Measurements from ENCODE around the gene KIF1A. TPM values are rescaled to one million over a fixed set of nuclear protein-coding genes. Genes with fewer than 3 reads are reported as not detected.
A peak's percentile ranks its signal among the peaks of the same experiment; 100 is the strongest.
"Not testable (repeated sequence)": the region's sequence is repeated elsewhere in the genome, so short reads cannot be mapped to it uniquely, and the experiment has no call there.

Gene KIF1A
- total and polyA plus RNA-seq, 2 of the 13 experiments (the other 11 are each of a cell fraction or from before 2014, with no cell fraction given) = 0.01 TPM; not detected in 1

GRCh38 chr2:240846309-240846708 is 26.3 kb upstream of the KIF1A start:
- H3K9ac ChIP-seq (ENCODE audit: insufficient read depth, low read depth, low read length); H3K4me1 ChIP-seq (ENCODE audit: insufficient read depth, low read length); H3K4me2 ChIP-seq (ENCODE audit: low read depth, low read length); intact Hi-C loops (cut with micrococcal nuclease; ENCODE audit: unreplicated experiment); ATAC-seq; H2AFZ ChIP-seq (ENCODE audit: low read length); POLR2A ChIA-PET; H3K79me2 ChIP-seq (ENCODE audit: insufficient read depth, low read length); FAIRE-seq; H3K9me3 ChIP-seq (ENCODE audit: low read length); DNase-seq (ENCODE audit: low spot score); BruUV-seq (replicated peaks); H3K27ac ChIP-seq (ENCODE audit: extremely low read length, insufficient read depth, low read length); H4K20me1 ChIP-seq (ENCODE audit: insufficient read depth, low read length); H3K36me3 ChIP-seq (replicated peaks in 1 of 2; ENCODE audit: control insufficient read depth in 1 of 2, insufficient read depth in 2 of 2, low read length in 2 of 2); CTCF ChIA-PET (ENCODE audit: low intra/inter-chr PET ratio, low total read pairs); H3K4me3 ChIP-seq (replicated peaks in 1 of 3; ENCODE audit: insufficient read depth in 1 of 3, low read depth in 2 of 3, low read length in 3 of 3): not testable (repeated sequence)
- in situ Hi-C loops (cut with HindIII; ENCODE audit: extremely low pct_ligation_motif_present, low pct_unique_long_range_greater_than_20kb) = loop anchor here (5.0 kb wide), 1 partner anchor 151 kb away; the partner anchor contains the start of gene SNED1
- H3K27me3 ChIP-seq (ENCODE audit: control insufficient read depth in 1 of 2, insufficient read depth in 2 of 2, low read length in 2 of 2) = peaks cover 2 to 45% of the 10 kb centered on the region in 2 experiments
- WGBS (ENCODE audit: low lambda C conversion rate) = 0% methylated on average over 2 of the region's 2 CpGs

DNA sequence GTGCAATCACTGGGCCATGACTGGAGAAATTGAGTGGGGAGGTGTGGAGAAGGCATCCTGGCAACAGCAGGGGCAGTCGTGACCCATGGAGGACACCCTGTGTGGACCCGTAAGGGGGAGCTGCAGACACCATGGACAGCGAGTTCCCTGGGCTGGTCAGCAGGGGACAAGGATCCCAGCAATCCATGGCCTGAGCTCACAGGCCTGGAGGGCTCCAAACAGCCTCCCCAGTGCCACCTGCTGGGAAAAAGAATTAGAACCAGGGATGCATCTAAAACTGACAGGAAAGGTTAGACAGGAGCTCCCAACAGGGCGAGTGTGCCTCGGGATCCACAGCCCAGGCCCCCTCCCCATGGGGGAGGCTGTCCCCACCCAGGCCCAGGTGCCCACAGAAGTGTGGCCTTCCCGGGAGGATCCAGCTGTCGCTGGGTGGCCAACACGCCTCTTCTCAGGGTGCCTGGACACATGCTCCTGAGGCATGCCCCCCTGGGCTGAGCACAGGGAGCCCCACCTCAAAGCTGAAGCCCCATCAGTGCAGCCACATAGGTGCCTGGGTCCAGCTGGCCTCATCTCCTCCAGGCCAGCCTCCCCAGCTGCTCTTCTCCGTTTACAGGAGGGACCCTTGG is 20.5 kb upstream of the KIF1A start:
- no peak overlapping the region for H3K4me2 ChIP-seq (ENCODE audit: low read depth, low read length)
- no TSS peak for BruUV-seq (replicated peaks)
- DNase-seq (ENCODE audit: low spot score) (peak; percentile 86), ATAC-seq (peak; percentile 98), FAIRE-seq (peak; percentile 98)
- CTCF ChIA-PET (ENCODE audit: low intra/inter-chr PET ratio, low total read pairs) = interaction anchor here (0.9 to 1.5 kb wide), 4 partner anchors 11 to 92 kb away, joined by 3 to 19 read pairs (median 4); no protein-coding TSS in a partner anchor
- H3K9ac ChIP-seq (ENCODE audit: insufficient read depth, low read depth, low read length) = no peak overlapping the region
- in situ Hi-C loops (cut with HindIII; ENCODE audit: extremely low pct_ligation_motif_present, low pct_unique_long_range_greater_than_20kb) = loop anchor here (5.0 kb wide), 1 partner anchor 357 kb away; no protein-coding TSS in a partner anchor
- WGBS (ENCODE audit: low lambda C conversion rate) = 10% methylated on average over 4 of the region's 9 CpGs
- H3K9me3 ChIP-seq (ENCODE audit: low read length) = no peaks in the 10 kb centered on the region
- H2AFZ ChIP-seq (ENCODE audit: low read length) = no peak overlapping the region
- H4K20me1 ChIP-seq (ENCODE audit: insufficient read depth, low read length) = peaks cover 3% of the 10 kb centered on the region; the same call in 1 of the 2 replicates
- H3K27ac ChIP-seq (ENCODE audit: extremely low read length, insufficient read depth, low read length) = no peak overlapping the region
- POLR2A ChIA-PET = interaction anchor here (1.0 to 1.4 kb wide), 4 partner anchors 17 to 275 kb away, joined by 3 to 4 read pairs (median 4); no protein-coding TSS in a partner anchor
- no peaks in the 10 kb centered on the region for H3K4me1 ChIP-seq (ENCODE audit: insufficient read depth, low read length)
- H3K27me3 ChIP-seq (ENCODE audit: control insufficient read depth in 1 of 2, insufficient read depth in 2 of 2, low read length in 2 of 2) = peaks cover 15 to 71% of the 10 kb centered on the region in 2 experiments
- H3K36me3 ChIP-seq (replicated peaks in 1 of 2; ENCODE audit: control insufficient read depth in 1 of 2, insufficient read depth in 2 of 2, low read length in 2 of 2) = no peaks in the 10 kb centered on the region
- no peak overlapping the region for H3K4me3 ChIP-seq (replicated peaks in 1 of 3; ENCODE audit: insufficient read depth in 1 of 3, low read depth in 2 of 3, low read length in 3 of 3)
- H3K79me2 ChIP-seq (ENCODE audit: insufficient read depth, low read length) = no peaks in the 10 kb centered on the region
- intact Hi-C loops (cut with micrococcal nuclease; ENCODE audit: unreplicated experiment) = loop anchor here (1.0 kb wide), 2 partner anchors 30 to 326 kb away; no protein-coding TSS in a partner anchor
- TF ChIP-seq ZNF749 (CRISPR knock-in tag; IDR thresholded peaks at IDR 0.05; ENCODE audit: borderline replicate concordance) (no peak), ZFP90 (CRISPR knock-in tag; IDR thresholded peaks at IDR 0.05; ENCODE audit: borderline replicate concordance) (no peak), POLR2AphosphoS5 (IDR thresholded peaks at IDR 0.05; ENCODE audit: low read depth, low read length) (no peak), PHF8 (CRISPR knock-in tag; IDR thresholded peaks at IDR 0.05) (no peak), ZBTB2 (CRISPR knock-in tag; IDR thresholded peaks at IDR 0.05; ENCODE audit: low read depth) (no peak), MIER2 (CRISPR knock-in tag; IDR thresholded peaks at IDR 0.05) (peak; percentile 95), SETDB1 (CRISPR knock-in tag; IDR thresholded peaks at IDR 0.05; ENCODE audit: borderline replicate concordance) (no peak), CENPT (CRISPR knock-in tag; IDR thresholded peaks at IDR 0.05; ENCODE audit: low read depth) (no peak), IRX3 (CRISPR knock-in tag; IDR thresholded peaks at IDR 0.05; ENCODE audit: borderline replicate concordance, low read depth) (no peak), RBM39 (IDR thresholded peaks at IDR 0.05; ENCODE audit: low read depth, low read length, poor library complexity, severe bottlenecking) (peak; percentile 63), ZNF605 (CRISPR knock-in tag; IDR thresholded peaks at IDR 0.05) (no peak), KDM5A (IDR thresholded peaks at IDR 0.05; ENCODE audit: borderline replicate concordance, low read length) (no peak)
- TF ChIP-seq, protein P1, sequence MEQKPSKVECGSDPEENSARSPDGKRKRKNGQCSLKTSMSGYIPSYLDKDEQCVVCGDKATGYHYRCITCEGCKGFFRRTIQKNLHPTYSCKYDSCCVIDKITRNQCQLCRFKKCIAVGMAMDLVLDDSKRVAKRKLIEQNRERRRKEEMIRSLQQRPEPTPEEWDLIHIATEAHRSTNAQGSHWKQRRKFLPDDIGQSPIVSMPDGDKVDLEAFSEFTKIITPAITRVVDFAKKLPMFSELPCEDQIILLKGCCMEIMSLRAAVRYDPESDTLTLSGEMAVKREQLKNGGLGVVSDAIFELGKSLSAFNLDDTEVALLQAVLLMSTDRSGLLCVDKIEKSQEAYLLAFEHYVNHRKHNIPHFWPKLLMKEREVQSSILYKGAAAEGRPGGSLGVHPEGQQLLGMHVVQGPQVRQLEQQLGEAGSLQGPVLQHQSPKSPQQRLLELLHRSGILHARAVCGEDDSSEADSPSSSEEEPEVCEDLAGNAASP (CRISPR knock-in tag; IDR thresholded peaks at IDR 0.05; ENCODE audit: borderline replicate concordance) = no peak; the same call in 1 of the 2 replicates
- TF ChIP-seq, protein P2, sequence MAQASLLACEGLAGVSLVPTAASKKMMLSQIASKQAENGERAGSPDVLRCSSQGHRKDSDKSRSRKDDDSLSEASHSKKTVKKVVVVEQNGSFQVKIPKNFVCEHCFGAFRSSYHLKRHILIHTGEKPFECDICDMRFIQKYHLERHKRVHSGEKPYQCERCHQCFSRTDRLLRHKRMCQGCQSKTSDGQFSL (CRISPR knock-in tag; IDR thresholded peaks at IDR 0.05) = 0 out of 2 replicates have a peak, but pooled peaks have one; percentile 41
